Neural cell (in vitro differentiated cells): ENCODE measurements around the gene PPP3CA. TPM values are rescaled to one million over a fixed set of nuclear protein-coding genes. Genes with fewer than 3 reads are reported as not detected.

Experiments
- H2AFZ ChIP-seq: fragments of 200-600, 300-800 bp; sonication (generic), shearing (Covaris generic); 2 replicates; pipeline ENCODE4 v1.6.0; 2014; ENCODE audit warnings: low read depth, mild to moderate bottlenecking, antibody characterized with exemption, low read length, moderate library complexity
- H3F3A ChIP-seq: fragments of 200-600 bp; shearing (Covaris generic); 2 replicates; pipeline ENCODE4 v1.6.1; 2016; ENCODE audit warnings: mild to moderate bottlenecking, moderate library complexity, mixed read lengths, antibody characterized with exemption, low read length; ENCODE audit not compliant: insufficient read depth, poor library complexity, severe bottlenecking
- H3K27ac ChIP-seq: fragments of 200-600, 300-800 bp; sonication (generic), shearing (Covaris generic); 2 replicates; pipeline ENCODE4 v1.5.1; 2014; ENCODE audit warnings: mild to moderate bottlenecking, low read length, moderate library complexity
- H3K27me3 ChIP-seq: fragments of 300-800, 200-600 bp; sonication (generic), shearing (Covaris generic); 2 replicates; pipeline ENCODE4 v1.6.0; 2014; ENCODE audit warnings: mild to moderate bottlenecking, low read depth, low read length, moderate library complexity; ENCODE audit not compliant: insufficient read depth
- H3K36me3 ChIP-seq: fragments of 300-800, 200-600 bp; sonication (generic), shearing (Covaris generic); 2 replicates; pipeline ENCODE4 v1.5.1; 2014; ENCODE audit warnings: mild to moderate bottlenecking, antibody characterized with exemption, low read length, moderate library complexity; ENCODE audit not compliant: insufficient read depth
- H3K4me2 ChIP-seq: fragments of 300-800, 200-600 bp; sonication (generic), shearing (Covaris generic); 2 replicates; pipeline ENCODE4 v1.6.0; 2014; ENCODE audit warnings: mild to moderate bottlenecking, low read length
- H3K4me3 ChIP-seq: fragments of 300-800, 200-600 bp; sonication (generic), shearing (Covaris generic); 2 replicates; pipeline ENCODE4 v1.5.1; 2014; ENCODE audit warnings: mild to moderate bottlenecking, low read length, moderate library complexity
- H3K79me2 ChIP-seq: fragments of 200-600 bp; shearing (Covaris generic); replicated peaks from 2 replicates; pipeline ENCODE4 v1.6.0; 2014; ENCODE audit warnings: mild to moderate bottlenecking, low read length, moderate library complexity; ENCODE audit not compliant: insufficient read depth
- H3K9ac ChIP-seq: fragments of 300-800, 200-600 bp; sonication (generic), shearing (Covaris generic); 2 replicates; pipeline ENCODE4 v1.6.1; 2016; ENCODE audit warnings: mild to moderate bottlenecking, low read length, mixed read lengths
- H3K9me2 ChIP-seq: fragments of 200-600 bp; shearing (Covaris generic); 2 replicates; pipeline ENCODE4 v1.6.1; 2016; ENCODE audit warnings: mild to moderate bottlenecking, low read length, mixed read lengths; ENCODE audit not compliant: insufficient read depth
- H3K9me3 ChIP-seq: fragments of 200-600, 300-800 bp; sonication (generic), shearing (Covaris generic); 2 replicates; pipeline ENCODE4 v1.6.1; 2016; ENCODE audit warnings: mild to moderate bottlenecking, mixed run types, low read length, moderate library complexity, mixed read lengths
- H4K20me1 ChIP-seq: fragments of 200-600 bp; shearing (Covaris generic); 2 replicates; pipeline ENCODE4 v1.6.1; 2016; ENCODE audit warnings: mild to moderate bottlenecking, mixed run types; ENCODE audit not compliant: insufficient read depth
- CTCF ChIP-seq: fragments of 450-650 bp; IDR thresholded peaks from 2 replicates; pipeline ENCODE4 v1.5.1; 2014; ENCODE audit warnings: antibody characterized with exemption, mild to moderate bottlenecking, moderate library complexity; ENCODE audit not compliant: poor library complexity, severe bottlenecking
- EP300 ChIP-seq: fragments of 450-650 bp; conservative IDR thresholded peaks from 2 replicates; pipeline ENCODE4 v1.6.1; 2014; ENCODE audit warnings: antibody characterized with exemption, mild to moderate bottlenecking, moderate library complexity; ENCODE audit not compliant: poor library complexity, severe bottlenecking
- EZH2 ChIP-seq: fragments of 200-600, 300-800 bp; shearing (Covaris generic), sonication (generic); IDR thresholded peaks from 2 replicates; pipeline ENCODE4 v1.6.1; 2014; ENCODE audit warnings: antibody characterized with exemption, low read length, borderline replicate concordance, mild to moderate bottlenecking; ENCODE audit not compliant: insufficient read depth, poor library complexity, severe bottlenecking
- MXI1 ChIP-seq: fragments of 450-650 bp; conservative IDR thresholded peaks from 2 replicates; pipeline ENCODE4 v1.6.1; 2014; ENCODE audit warnings: antibody characterized with exemption, mild to moderate bottlenecking; ENCODE audit not compliant: poor library complexity, severe bottlenecking
- POLR2AphosphoS5 ChIP-seq: IDR thresholded peaks from 2 replicates; pipeline ENCODE4 v1.6.1; 2012
- RAD21 ChIP-seq: fragments of 450-650 bp; conservative IDR thresholded peaks from 2 replicates; pipeline ENCODE4 v1.6.1; 2014; ENCODE audit warnings: antibody characterized with exemption, mild to moderate bottlenecking, moderate library complexity
- SMC3 ChIP-seq: fragments of 450-650 bp; conservative IDR thresholded peaks from 2 replicates; pipeline ENCODE4 v1.6.1; 2014; ENCODE audit warnings: antibody characterized with exemption, mild to moderate bottlenecking, moderate library complexity; ENCODE audit not compliant: poor library complexity
- TAF1 ChIP-seq: IDR thresholded peaks from 2 replicates; pipeline ENCODE4 v1.6.1; 2012; ENCODE audit warnings: low read depth
- polyA plus RNA-seq: library from polyadenylated mRNA; depleted of rRNA; stranded (reverse); fragments of >200 nt; gene quantifications from 2 replicates; pipeline ENCODE4 v1.2.3, GENCODE V29; 2014
- TF ChIP-seq, protein P1 (sequence below): IDR thresholded peaks from 2 replicates; pipeline ENCODE4 v1.6.1; 2012; ENCODE audit warnings: borderline replicate concordance

Gene PPP3CA
- polyA plus RNA-seq, 1 donor from 2014 or later = 78.2 TPM

- Histone ChIP-seq H3K9me2 (no peaks in the 10 kb centered on the region), H4K20me1 (no peaks in the 10 kb centered on the region), H3K79me2 (no peaks in the 10 kb centered on the region), H2AFZ (no peak overlapping the region), H3K9ac (no peak overlapping the region), H3F3A (no peaks in the 10 kb centered on the region), H3K4me3 (no peak overlapping the region), H3K9me3 (no peaks in the 10 kb centered on the region), H3K4me2 (no peak overlapping the region), H3K27me3 (no peaks in the 10 kb centered on the region), H3K27ac (no peak overlapping the region), H3K36me3 (no peaks in the 10 kb centered on the region)
- no peak for TF ChIP-seq RAD21
- TF ChIP-seq SMC3 = no peak
- TF ChIP-seq EP300 = no peak
- TF ChIP-seq MXI1 = no peak
- no peak for TF ChIP-seq TAF1
- TF ChIP-seq POLR2AphosphoS5 = no peak
- no peak for TF ChIP-seq CTCF
- TF ChIP-seq, protein P1, sequence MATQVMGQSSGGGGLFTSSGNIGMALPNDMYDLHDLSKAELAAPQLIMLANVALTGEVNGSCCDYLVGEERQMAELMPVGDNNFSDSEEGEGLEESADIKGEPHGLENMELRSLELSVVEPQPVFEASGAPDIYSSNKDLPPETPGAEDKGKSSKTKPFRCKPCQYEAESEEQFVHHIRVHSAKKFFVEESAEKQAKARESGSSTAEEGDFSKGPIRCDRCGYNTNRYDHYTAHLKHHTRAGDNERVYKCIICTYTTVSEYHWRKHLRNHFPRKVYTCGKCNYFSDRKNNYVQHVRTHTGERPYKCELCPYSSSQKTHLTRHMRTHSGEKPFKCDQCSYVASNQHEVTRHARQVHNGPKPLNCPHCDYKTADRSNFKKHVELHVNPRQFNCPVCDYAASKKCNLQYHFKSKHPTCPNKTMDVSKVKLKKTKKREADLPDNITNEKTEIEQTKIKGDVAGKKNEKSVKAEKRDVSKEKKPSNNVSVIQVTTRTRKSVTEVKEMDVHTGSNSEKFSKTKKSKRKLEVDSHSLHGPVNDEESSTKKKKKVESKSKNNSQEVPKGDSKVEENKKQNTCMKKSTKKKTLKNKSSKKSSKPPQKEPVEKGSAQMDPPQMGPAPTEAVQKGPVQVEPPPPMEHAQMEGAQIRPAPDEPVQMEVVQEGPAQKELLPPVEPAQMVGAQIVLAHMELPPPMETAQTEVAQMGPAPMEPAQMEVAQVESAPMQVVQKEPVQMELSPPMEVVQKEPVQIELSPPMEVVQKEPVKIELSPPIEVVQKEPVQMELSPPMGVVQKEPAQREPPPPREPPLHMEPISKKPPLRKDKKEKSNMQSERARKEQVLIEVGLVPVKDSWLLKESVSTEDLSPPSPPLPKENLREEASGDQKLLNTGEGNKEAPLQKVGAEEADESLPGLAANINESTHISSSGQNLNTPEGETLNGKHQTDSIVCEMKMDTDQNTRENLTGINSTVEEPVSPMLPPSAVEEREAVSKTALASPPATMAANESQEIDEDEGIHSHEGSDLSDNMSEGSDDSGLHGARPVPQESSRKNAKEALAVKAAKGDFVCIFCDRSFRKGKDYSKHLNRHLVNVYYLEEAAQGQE = no peak
- TF ChIP-seq EZH2 = no peak
These were observed 282.7 kb downstream of the PPP3CA start for GRCh38 chr4:101064541-101065180.

DNA sequence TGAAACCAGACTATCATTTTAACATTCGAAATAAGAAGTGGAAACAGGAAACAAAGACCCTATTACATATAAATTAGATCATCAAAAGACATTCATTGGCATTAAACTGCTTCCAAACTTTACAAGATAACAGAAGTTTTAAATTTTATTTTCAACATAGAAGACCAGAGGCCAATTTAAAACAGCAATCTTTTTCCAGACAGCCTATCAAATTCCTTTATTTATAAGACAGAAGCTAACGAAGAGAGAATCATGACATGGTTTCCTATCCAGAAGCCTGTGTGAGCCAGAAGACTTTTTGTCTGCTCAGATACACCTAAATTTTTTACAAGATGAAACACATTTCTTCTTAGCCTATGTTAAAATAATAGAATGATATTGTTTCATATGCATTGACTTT is 291.9 kb downstream of the PPP3CA start:
- Histone ChIP-seq H2AFZ (no peak overlapping the region), H3K79me2 (no peaks in the 10 kb centered on the region), H3F3A (no peaks in the 10 kb centered on the region), H3K36me3 (no peaks in the 10 kb centered on the region), H3K27ac (no peak overlapping the region), H4K20me1 (no peaks in the 10 kb centered on the region), H3K27me3 (no peaks in the 10 kb centered on the region), H3K9me3 (no peaks in the 10 kb centered on the region), H3K9me2 (no peaks in the 10 kb centered on the region), H3K4me3 (no peak overlapping the region), H3K9ac (no peak overlapping the region), H3K4me2 (no peak overlapping the region)
- TF ChIP-seq MXI1 (no peak), EZH2 (no peak), CTCF (no peak), SMC3 (no peak)
